ENCODE data around the gene LILRA5. TPM values are rescaled to one million over a fixed set of nuclear protein-coding genes. Genes with fewer than 3 reads are reported as not detected.
"Not testable (repeated sequence)": the region's sequence is repeated elsewhere in the genome, so short reads cannot be mapped to it uniquely, and the experiment has no call there.

Gene LILRA5
- total RNA-seq, 1 donor = not detected

DNA sequence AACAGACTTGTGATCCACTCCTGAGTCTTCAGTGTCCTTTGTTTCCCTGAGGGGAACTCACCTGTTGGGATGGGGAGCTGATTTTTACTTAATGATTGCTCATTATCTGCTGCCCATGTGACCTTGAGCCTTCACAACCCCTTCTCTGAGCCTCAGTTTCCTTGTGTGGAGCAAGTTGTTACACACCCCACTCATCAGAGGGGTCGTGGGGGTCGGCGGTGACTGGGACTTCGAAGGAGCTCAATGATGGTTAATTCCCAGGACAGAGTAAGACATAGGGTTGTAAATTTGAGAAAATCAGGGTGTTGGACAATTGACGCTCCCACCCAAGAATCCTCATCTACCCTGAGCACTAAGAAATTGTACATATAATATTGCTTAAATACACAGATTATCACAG lies 13.5 kb downstream of the LILRA5 start:
- no peak for DNase-seq (ENCODE audit: low read depth)
- no peak overlapping the region for H3K4me3 ChIP-seq (ENCODE audit: low read depth, low read length)
- TF ChIP-seq CTCF (IDR thresholded peaks at IDR 0.05; ENCODE audit: insufficient read depth, low read length) = no peak

GRCh38 chr19:54299126-54299498 lies 13.9 kb downstream of the LILRA5 start:
- H3K4me3 ChIP-seq (ENCODE audit: low read depth, low read length) = no peak overlapping the region
- no peak for TF ChIP-seq CTCF (IDR thresholded peaks at IDR 0.05; ENCODE audit: insufficient read depth, low read length)
- DNase-seq (ENCODE audit: low read depth) = no peak

DNA sequence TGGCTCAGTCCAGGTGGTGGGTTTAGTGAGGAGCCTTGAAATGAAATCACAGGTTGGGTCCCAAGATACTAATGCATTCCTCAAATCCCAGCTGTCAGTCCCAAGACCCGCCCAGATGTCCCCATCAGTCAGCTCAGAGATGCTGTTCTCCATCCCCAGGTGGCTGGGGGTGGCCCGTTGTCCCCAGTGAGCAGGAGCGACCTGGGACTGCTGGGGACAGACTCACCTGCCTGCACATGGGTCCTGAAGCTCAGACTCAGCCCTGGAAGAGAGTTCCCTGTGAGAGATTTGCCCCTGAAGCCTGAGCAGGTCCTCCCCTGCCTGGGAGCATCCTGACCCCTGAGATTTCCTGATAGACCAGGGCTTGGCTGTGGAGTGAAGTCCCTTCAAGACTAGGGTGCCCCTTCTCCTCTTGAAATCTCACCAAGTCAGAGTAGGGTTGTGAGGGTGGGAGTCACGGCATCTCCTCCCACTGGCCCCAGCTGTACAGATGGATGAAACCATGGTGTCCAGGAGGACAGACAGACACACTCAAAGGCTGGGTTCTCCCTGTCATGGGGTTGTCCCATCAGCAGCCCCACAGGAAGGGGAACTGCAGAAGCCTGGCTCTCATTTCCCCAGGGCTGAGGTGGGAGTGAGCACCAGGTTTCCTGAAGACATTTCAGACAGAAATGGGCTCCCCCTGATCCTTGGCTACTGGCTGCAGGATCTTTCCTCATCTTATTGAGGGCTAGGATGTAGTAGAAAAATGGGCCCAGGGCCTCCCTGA lies 14.4 kb downstream of the LILRA5 start:
- TF ChIP-seq CTCF (IDR thresholded peaks at IDR 0.05; ENCODE audit: insufficient read depth, low read length) = no peak
- no peak for DNase-seq (ENCODE audit: low read depth)
- H3K4me3 ChIP-seq (ENCODE audit: low read depth, low read length) = no peak overlapping the region

- no peak overlapping the region for H3K4me3 ChIP-seq (ENCODE audit: low read depth, low read length)
- DNase-seq (ENCODE audit: low read depth) = no peak
- no peak for TF ChIP-seq CTCF (IDR thresholded peaks at IDR 0.05; ENCODE audit: insufficient read depth, low read length)
Measured at GRCh38 chr19:54297759-54298305, 15.1 kb downstream of the LILRA5 start.

- DNase-seq (ENCODE audit: low read depth) = no peak
- H3K4me3 ChIP-seq (ENCODE audit: low read depth, low read length) = no peak overlapping the region
- TF ChIP-seq CTCF (IDR thresholded peaks at IDR 0.05; ENCODE audit: insufficient read depth, low read length) = no peak
Measured at GRCh38 chr19:54294539-54294938, 18.4 kb downstream of the LILRA5 start.

- H3K4me3 ChIP-seq (ENCODE audit: low read depth, low read length); DNase-seq (ENCODE audit: low read depth): not testable (repeated sequence)
Measured at GRCh38 chr19:54289160-54289559, 23.8 kb downstream of the LILRA5 start.

DNA sequence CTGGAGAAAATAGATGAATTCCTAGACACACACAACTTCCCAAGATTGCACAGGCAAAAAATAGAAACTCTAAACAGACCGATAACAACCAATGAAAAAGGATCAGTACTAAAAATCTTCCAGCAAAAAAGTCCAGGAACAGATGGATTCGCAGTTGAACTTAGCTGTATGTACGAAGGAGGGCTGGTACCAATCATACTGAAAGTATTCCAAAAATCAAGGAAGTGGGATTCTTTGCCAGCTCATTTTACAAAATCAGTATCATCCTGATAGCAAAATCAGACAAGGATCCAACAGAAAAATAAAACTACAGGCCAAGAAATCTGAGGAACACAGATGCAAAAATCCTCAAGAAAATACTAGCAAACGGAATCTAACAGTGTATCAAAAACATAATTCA lies 25.5 kb downstream of the LILRA5 start:
- peak; percentile 11 for DNase-seq (ENCODE audit: low read depth)
- TF ChIP-seq CTCF (IDR thresholded peaks at IDR 0.05; ENCODE audit: insufficient read depth, low read length) = no peak
- no peak overlapping the region for H3K4me3 ChIP-seq (ENCODE audit: low read depth, low read length)

DNA sequence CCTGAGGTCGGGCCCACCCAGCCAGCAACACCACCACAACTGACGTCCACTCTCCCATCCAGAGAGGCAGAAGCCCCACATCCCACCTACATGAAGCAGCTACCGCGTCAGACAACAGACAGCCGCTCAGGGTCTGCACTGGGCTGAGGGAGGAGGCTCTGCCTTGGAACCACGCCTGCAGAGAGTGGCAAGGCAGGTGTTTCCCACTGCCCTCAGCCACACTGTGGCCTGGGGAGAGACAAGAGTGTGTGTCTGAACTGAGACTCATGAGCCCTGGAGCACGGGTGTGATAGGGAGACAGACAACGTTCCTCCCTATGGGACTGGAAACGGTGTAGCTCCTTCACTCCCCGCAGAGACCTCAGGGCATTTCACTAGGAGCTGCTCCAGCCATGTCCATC lies 26.7 kb downstream of the LILRA5 start:
- DNase-seq (ENCODE audit: low read depth) = not testable (repeated sequence)

GRCh38 chr19:54285427-54286056 lies 27.4 kb downstream of the LILRA5 start:
- not testable (repeated sequence) for DNase-seq (ENCODE audit: low read depth); H3K4me3 ChIP-seq (ENCODE audit: low read depth, low read length)

More for the DNA sequence above, 26.7 kb downstream of the LILRA5 start:
- not testable (repeated sequence) for H3K4me3 ChIP-seq (ENCODE audit: low read depth, low read length)

Data from fibroblast of the aortic adventitia (primary cell).